Measurements from ENCODE around the gene THUMPD1.
A peak's percentile ranks its signal among the peaks of the same experiment; 100 is the strongest.

THUMPD1 gene, protein sequence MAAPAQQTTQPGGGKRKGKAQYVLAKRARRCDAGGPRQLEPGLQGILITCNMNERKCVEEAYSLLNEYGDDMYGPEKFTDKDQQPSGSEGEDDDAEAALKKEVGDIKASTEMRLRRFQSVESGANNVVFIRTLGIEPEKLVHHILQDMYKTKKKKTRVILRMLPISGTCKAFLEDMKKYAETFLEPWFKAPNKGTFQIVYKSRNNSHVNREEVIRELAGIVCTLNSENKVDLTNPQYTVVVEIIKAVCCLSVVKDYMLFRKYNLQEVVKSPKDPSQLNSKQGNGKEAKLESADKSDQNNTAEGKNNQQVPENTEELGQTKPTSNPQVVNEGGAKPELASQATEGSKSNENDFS

DNA sequence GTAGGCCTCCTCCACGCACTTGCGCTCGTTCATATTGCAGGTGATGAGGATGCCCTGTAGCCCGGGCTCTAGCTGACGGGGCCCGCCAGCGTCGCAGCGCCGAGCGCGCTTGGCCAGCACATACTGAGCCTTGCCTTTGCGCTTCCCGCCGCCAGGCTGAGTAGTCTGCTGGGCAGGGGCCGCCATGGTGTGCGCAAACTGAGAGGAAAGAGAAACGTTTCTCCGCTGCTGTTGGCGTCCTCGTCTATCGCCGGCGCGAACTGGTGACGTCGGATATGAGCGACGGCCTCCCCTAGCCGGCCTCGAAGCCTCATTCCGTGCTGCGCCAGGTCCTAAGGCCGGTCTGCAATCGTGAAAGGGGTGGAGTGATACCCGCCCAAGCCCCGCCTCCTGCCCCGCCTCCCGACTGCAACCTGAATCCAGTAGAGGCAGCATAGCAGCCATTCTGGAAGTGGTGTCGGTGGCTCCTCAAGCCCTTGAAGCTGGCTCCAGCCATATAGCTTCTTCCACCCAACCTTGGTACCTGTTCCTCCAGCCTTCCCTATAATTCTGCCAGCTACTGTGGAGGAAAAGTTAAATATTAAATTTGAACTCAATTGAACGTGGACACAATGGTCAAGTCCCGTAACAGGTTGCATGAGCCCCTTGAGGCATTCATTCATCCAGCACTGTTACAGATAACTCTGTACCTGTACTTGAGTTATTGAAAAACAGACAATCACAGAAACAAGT lies at the start of gene THUMPD1:
Gene THUMPD1 (minus strand): TSS at position 265 of the 732 bp plus-strand sequence. CDS start 79 bp downstream, at position 186.
- H3K36me3 Mint-ChIP-seq (ENCODE audit: low read depth) = peaks cover 13% of the 10 kb centered on the region
- H3K27ac Mint-ChIP-seq = peak within 1 kb of the TSS; percentile 93 to 99 (median 97)
- peak within 1 kb of the TSS; percentile 96 to 99 (median 99) for H3K4me3 Mint-ChIP-seq
- peaks cover under 1% of the 10 kb centered on the region for H3K9me3 Mint-ChIP-seq
- peak in 1 of 3 experiments; percentile 13 for TF ChIP-seq CTCF (IDR thresholded peaks at IDR 0.05; ENCODE audit: unreplicated experiment in 3 of 3)
- no peaks in the 10 kb centered on the region for H3K27me3 Mint-ChIP-seq (ENCODE audit: low read depth)
- H3K4me1 Mint-ChIP-seq = peaks cover 18% of the 10 kb centered on the region

GRCh38 chr16:20789130-20789529 lies 47.5 kb upstream of the THUMPD1 start:
- Mint-ChIP-seq H3K27me3 (ENCODE audit: low read depth) (no peaks in the 10 kb centered on the region), H3K4me1 (no peaks in the 10 kb centered on the region), H3K27ac (no peak overlapping the region), H3K36me3 (ENCODE audit: low read depth) (no peaks in the 10 kb centered on the region), H3K4me3 (no peak overlapping the region), H3K9me3 (no peaks in the 10 kb centered on the region)
- TF ChIP-seq CTCF (IDR thresholded peaks at IDR 0.05; ENCODE audit: unreplicated experiment in 3 of 3) = no peak

DNA sequence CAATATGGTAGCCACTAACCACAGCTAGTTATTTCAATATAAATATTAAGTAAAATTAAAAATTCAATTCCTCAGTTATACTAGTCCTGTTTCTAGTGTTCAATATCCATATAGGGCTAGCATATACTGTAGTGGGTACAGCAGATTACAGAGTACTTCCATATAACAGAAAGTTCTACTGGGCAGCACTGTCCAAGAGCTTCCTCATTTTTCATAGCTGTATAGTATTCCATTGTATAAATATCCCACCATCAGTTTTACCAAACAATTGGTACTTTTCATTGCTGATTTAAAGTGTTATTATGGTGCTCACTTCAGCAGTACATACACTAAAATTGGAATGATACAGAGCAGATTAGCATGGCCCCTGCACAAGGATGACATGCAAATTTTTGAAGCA lies 42.6 kb upstream of the THUMPD1 start:
- Mint-ChIP-seq H3K27ac (no peak overlapping the region), H3K9me3 (no peaks in the 10 kb centered on the region)
- TF ChIP-seq CTCF (IDR thresholded peaks at IDR 0.05; ENCODE audit: unreplicated experiment in 3 of 3) = no peak

GRCh38 chr16:20782470-20782869 lies 40.9 kb upstream of the THUMPD1 start:
- Mint-ChIP-seq H3K4me3 (no peak overlapping the region), H3K36me3 (ENCODE audit: low read depth) (peaks cover 5% of the 10 kb centered on the region), H3K27ac (no peak overlapping the region), H3K4me1 (no peaks in the 10 kb centered on the region), H3K9me3 (no peaks in the 10 kb centered on the region), H3K27me3 (ENCODE audit: low read depth) (no peaks in the 10 kb centered on the region)
- no peak for TF ChIP-seq CTCF (IDR thresholded peaks at IDR 0.05; ENCODE audit: unreplicated experiment in 3 of 3)

More for the DNA sequence above, 42.6 kb upstream of the THUMPD1 start:
- Mint-ChIP-seq H3K4me1 (no peaks in the 10 kb centered on the region), H3K36me3 (ENCODE audit: low read depth) (peaks cover 4% of the 10 kb centered on the region), H3K4me3 (no peak overlapping the region), H3K27me3 (ENCODE audit: low read depth) (no peaks in the 10 kb centered on the region)

DNA sequence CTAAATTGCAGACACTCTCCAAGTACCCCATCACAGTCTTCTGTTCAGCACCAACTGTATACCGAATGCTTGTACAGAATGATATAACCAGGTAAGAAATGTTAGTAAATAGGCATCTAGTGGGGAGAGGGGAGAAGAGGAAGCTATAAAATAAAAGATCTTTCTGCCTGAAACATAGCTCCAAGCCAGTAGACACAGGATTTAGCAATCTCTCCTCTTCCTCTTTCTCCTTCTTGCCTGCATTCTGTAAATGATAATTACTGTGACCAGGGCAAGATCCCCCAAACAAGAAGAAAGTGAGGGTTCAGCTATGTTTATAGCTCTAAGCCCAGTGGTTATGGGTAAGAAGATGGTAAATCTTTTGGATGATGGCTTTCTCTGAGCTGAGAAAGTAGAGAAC lies 40.1 kb upstream of the THUMPD1 start:
- Mint-ChIP-seq H3K9me3 (no peaks in the 10 kb centered on the region), H3K27me3 (ENCODE audit: low read depth) (no peaks in the 10 kb centered on the region), H3K4me1 (no peaks in the 10 kb centered on the region), H3K4me3 (no peak overlapping the region), H3K27ac (no peak overlapping the region), H3K36me3 (ENCODE audit: low read depth) (peaks cover 7% of the 10 kb centered on the region)
- TF ChIP-seq CTCF (IDR thresholded peaks at IDR 0.05; ENCODE audit: unreplicated experiment in 3 of 3) = no peak

All from nephron (organoid).